Measurements from ENCODE around the gene PRRG4. TPM values are rescaled to one million over a fixed set of nuclear protein-coding genes. Genes with fewer than 3 reads are reported as not detected.

PRRG4 gene
- total and polyA plus RNA-seq, 2 of the 13 experiments (the other 11 are each of a cell fraction or from before 2014, with no cell fraction given), result 0.24 to 0.95 TPM

- peaks cover 0 to 5% of the 10 kb centered on the region in 2 experiments; a peak in 1 of 5 replicates for H3K27me3 ChIP-seq (ENCODE audit: control insufficient read depth in 1 of 2, insufficient read depth in 2 of 2, low read length in 2 of 2)
- no peak overlapping the region for H3K4me3 ChIP-seq (replicated peaks in 1 of 3; ENCODE audit: insufficient read depth in 1 of 3, low read depth in 2 of 3, low read length in 3 of 3)
- BruUV-seq (replicated peaks), result no TSS peak
- H3K36me3 ChIP-seq (replicated peaks in 1 of 2; ENCODE audit: control insufficient read depth in 1 of 2, insufficient read depth in 2 of 2, low read length in 2 of 2), result no peaks in the 10 kb centered on the region
- ChIA-PET CTCF (ENCODE audit: low intra/inter-chr PET ratio, low total read pairs) (no interaction called here), POLR2A (no interaction called here)
- TF ChIP-seq ZNF776 (CRISPR knock-in tag; IDR thresholded peaks at IDR 0.05) (no peak), ZBTB40 (IDR thresholded peaks at IDR 0.05) (peak; percentile 35; the same call in 1 of the 2 replicates), ZBTB40 (CRISPR knock-in tag; IDR thresholded peaks at IDR 0.05) (peak; percentile 57; the same call in 1 of the 2 replicates), ZNF784 (CRISPR knock-in tag; IDR thresholded peaks at IDR 0.05; ENCODE audit: borderline replicate concordance) (no peak)
- no peak overlapping the region for H3K9ac ChIP-seq (ENCODE audit: insufficient read depth, low read depth, low read length)
- H2AFZ ChIP-seq (ENCODE audit: low read length), result no peak overlapping the region
- intact Hi-C loops (cut with micrococcal nuclease; ENCODE audit: unreplicated experiment) (no loop called here), in situ Hi-C loops (cut with HindIII; ENCODE audit: extremely low pct_ligation_motif_present, low pct_unique_long_range_greater_than_20kb) (no loop called here)
- ATAC-seq (no peak), DNase-seq (ENCODE audit: low spot score) (no peak), FAIRE-seq (no peak)
- H3K27ac ChIP-seq (ENCODE audit: extremely low read length, insufficient read depth, low read length), result no peak overlapping the region
- peaks cover 8% of the 10 kb centered on the region for H3K4me1 ChIP-seq (ENCODE audit: insufficient read depth, low read length)
- H3K9me3 ChIP-seq (ENCODE audit: low read length), result no peaks in the 10 kb centered on the region
- no peaks in the 10 kb centered on the region for H4K20me1 ChIP-seq (ENCODE audit: insufficient read depth, low read length)
- 6% methylated on average over 3 of the region's 3 CpGs for WGBS (ENCODE audit: low lambda C conversion rate)
- no peaks in the 10 kb centered on the region for H3K79me2 ChIP-seq (ENCODE audit: insufficient read depth, low read length)
- H3K4me2 ChIP-seq (ENCODE audit: low read depth, low read length), result no peak overlapping the region
These were observed 3.6 kb upstream of the PRRG4 start for GRCh38 chr11:32826113-32826512.
